ENCODE results near the gene SCG2. TPM values are rescaled to one million over a fixed set of nuclear protein-coding genes. Genes with fewer than 3 reads are reported as not detected.

Gene SCG2
- polyA plus RNA-seq, 1 donor from 2014 or later = 37.3 TPM

DNA sequence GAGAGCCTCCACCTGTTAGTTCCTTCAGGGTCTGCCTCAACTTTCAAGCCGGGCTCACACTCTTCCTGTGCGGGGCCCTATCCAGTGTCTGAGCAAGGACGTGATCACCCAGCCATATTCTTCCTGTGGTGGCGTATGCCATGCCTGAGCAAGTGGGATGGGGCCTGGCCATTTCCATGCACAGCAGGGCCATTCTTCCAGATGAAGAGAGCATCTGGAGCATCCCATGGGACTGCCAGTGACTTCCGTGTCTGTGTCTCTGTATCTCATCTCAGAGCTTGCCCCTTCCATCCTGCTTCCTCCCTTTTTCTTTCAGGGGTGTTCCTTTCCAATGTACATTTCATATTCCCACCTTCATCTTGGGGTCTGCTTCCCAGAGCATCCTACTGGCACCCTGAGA lies 20.2 kb downstream of the SCG2 start:
- Histone ChIP-seq H2AFZ (ENCODE audit: low read depth, low read length) (no peak overlapping the region), H3K79me2 (replicated peaks; ENCODE audit: insufficient read depth, low read length) (no peaks in the 10 kb centered on the region), H3K9me3 (ENCODE audit: low read length) (no peaks in the 10 kb centered on the region), H3K36me3 (ENCODE audit: insufficient read depth, low read length) (no peaks in the 10 kb centered on the region), H4K20me1 (ENCODE audit: insufficient read depth) (no peaks in the 10 kb centered on the region), H3K4me3 (ENCODE audit: low read length) (no peak overlapping the region), H3K27me3 (ENCODE audit: insufficient read depth, low read depth, low read length) (no peaks in the 10 kb centered on the region), H3F3A (ENCODE audit: insufficient read depth, low read length, poor library complexity, severe bottlenecking) (no peaks in the 10 kb centered on the region), H3K27ac (ENCODE audit: low read length) (no peak overlapping the region), H3K9ac (ENCODE audit: low read length) (no peak overlapping the region), H3K4me2 (ENCODE audit: low read length) (no peak overlapping the region), H3K9me2 (ENCODE audit: insufficient read depth, low read length) (no peaks in the 10 kb centered on the region)
- TF ChIP-seq REST (IDR thresholded peaks at IDR 0.05; ENCODE audit: borderline replicate concordance) (no peak), MXI1 (conservative IDR thresholded peaks at IDR 0.05; ENCODE audit: poor library complexity, severe bottlenecking) (no peak), EP300 (conservative IDR thresholded peaks at IDR 0.05; ENCODE audit: poor library complexity, severe bottlenecking) (no peak), SMC3 (conservative IDR thresholded peaks at IDR 0.05; ENCODE audit: poor library complexity) (no peak), TAF1 (IDR thresholded peaks at IDR 0.05; ENCODE audit: low read depth) (no peak), POLR2AphosphoS5 (IDR thresholded peaks at IDR 0.05) (no peak), EZH2 (IDR thresholded peaks at IDR 0.05; ENCODE audit: borderline replicate concordance, insufficient read depth, low read length, poor library complexity, severe bottlenecking) (no peak), RAD21 (conservative IDR thresholded peaks at IDR 0.05) (no peak)
- TF ChIP-seq, protein P1, sequence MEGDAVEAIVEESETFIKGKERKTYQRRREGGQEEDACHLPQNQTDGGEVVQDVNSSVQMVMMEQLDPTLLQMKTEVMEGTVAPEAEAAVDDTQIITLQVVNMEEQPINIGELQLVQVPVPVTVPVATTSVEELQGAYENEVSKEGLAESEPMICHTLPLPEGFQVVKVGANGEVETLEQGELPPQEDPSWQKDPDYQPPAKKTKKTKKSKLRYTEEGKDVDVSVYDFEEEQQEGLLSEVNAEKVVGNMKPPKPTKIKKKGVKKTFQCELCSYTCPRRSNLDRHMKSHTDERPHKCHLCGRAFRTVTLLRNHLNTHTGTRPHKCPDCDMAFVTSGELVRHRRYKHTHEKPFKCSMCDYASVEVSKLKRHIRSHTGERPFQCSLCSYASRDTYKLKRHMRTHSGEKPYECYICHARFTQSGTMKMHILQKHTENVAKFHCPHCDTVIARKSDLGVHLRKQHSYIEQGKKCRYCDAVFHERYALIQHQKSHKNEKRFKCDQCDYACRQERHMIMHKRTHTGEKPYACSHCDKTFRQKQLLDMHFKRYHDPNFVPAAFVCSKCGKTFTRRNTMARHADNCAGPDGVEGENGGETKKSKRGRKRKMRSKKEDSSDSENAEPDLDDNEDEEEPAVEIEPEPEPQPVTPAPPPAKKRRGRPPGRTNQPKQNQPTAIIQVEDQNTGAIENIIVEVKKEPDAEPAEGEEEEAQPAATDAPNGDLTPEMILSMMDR (IDR thresholded peaks at IDR 0.05; ENCODE audit: poor library complexity, severe bottlenecking) = no peak

DNA sequence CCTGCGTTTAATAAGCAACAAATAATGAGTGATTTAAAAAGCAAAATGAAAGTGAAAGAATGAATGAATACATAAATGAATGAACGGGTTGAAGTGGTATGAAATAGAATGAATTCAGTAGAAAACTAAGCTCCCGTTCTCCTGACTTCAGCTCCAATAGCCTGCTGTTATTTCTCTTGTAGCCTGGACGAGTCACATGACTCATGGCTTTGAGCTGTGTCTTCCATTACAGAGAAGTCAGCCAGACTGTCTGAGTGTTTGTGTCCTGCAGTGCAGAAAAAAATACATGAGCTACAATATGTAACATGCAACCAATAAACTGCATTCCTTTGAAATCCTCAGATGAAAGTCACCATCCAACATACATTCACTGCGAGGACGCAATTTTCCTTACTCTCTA lies 21.2 kb downstream of the SCG2 start:
- TF ChIP-seq POLR2AphosphoS5 (IDR thresholded peaks at IDR 0.05) (peak; percentile 34), EP300 (conservative IDR thresholded peaks at IDR 0.05; ENCODE audit: poor library complexity, severe bottlenecking) (peak; percentile 10), EZH2 (IDR thresholded peaks at IDR 0.05; ENCODE audit: borderline replicate concordance, insufficient read depth, low read length, poor library complexity, severe bottlenecking) (no peak)
- TF ChIP-seq, protein P1 (IDR thresholded peaks at IDR 0.05; ENCODE audit: poor library complexity, severe bottlenecking) = no peak
- no peaks in the 10 kb centered on the region for H3K9me3 ChIP-seq (ENCODE audit: low read length)
- H3F3A ChIP-seq (ENCODE audit: insufficient read depth, low read length, poor library complexity, severe bottlenecking) = no peaks in the 10 kb centered on the region
- H3K9me2 ChIP-seq (ENCODE audit: insufficient read depth, low read length) = no peaks in the 10 kb centered on the region
- H3K27me3 ChIP-seq (ENCODE audit: insufficient read depth, low read depth, low read length) = no peaks in the 10 kb centered on the region
- H4K20me1 ChIP-seq (ENCODE audit: insufficient read depth) = no peaks in the 10 kb centered on the region
- no peak overlapping the region for H3K4me2 ChIP-seq (ENCODE audit: low read length)
- no peak overlapping the region for H3K27ac ChIP-seq (ENCODE audit: low read length)
- no peaks in the 10 kb centered on the region for H3K79me2 ChIP-seq (replicated peaks; ENCODE audit: insufficient read depth, low read length)
- no peak overlapping the region for H3K4me3 ChIP-seq (ENCODE audit: low read length)
- H2AFZ ChIP-seq (ENCODE audit: low read depth, low read length) = no peak overlapping the region
- H3K36me3 ChIP-seq (ENCODE audit: insufficient read depth, low read length) = no peaks in the 10 kb centered on the region
- no peak overlapping the region for H3K9ac ChIP-seq (ENCODE audit: low read length)
